GM19372 (cell line): ENCODE data around the gene KDM8.
"Not testable (repeated sequence)": the region's sequence is repeated elsewhere in the genome, so short reads cannot be mapped to it uniquely, and the experiment has no call there.

Experiments used
- ATAC-seq: cut with Tn5 transposase; IDR thresholded peaks from one replicate; pipeline ENCODE4 v1.9.1; 2021; ENCODE audit warnings: mild to moderate bottlenecking, low read depth, moderate library complexity; ENCODE audit not compliant: unreplicated experiment

The KDM8 gene

GRCh38 chr16:27240948-27241531, 37.7 kb downstream of the KDM8 start:
- no peak for ATAC-seq

- no peak for ATAC-seq
These were observed 38.3 kb downstream of the KDM8 start for GRCh38 chr16:27241658-27242057.

GRCh38 chr16:27242398-27242797, 39.1 kb downstream of the KDM8 start:
- no peak for ATAC-seq

- no peak for ATAC-seq
These were observed 39.7 kb downstream of the KDM8 start for GRCh38 chr16:27242868-27243590.

GRCh38 chr16:27243725-27244362, 40.5 kb downstream of the KDM8 start:
- ATAC-seq: no peak

- ATAC-seq: no peak
These were observed 41.0 kb downstream of the KDM8 start for GRCh38 chr16:27244363-27244755.

GRCh38 chr16:27245276-27246172, 42.2 kb downstream of the KDM8 start:
- no peak for ATAC-seq

GRCh38 chr16:27246439-27246838, 43.1 kb downstream of the KDM8 start:
- no peak for ATAC-seq

GRCh38 chr16:27247076-27247475, 43.8 kb downstream of the KDM8 start:
- not testable (repeated sequence) for ATAC-seq

- no peak for ATAC-seq
These were observed 44.7 kb downstream of the KDM8 start for GRCh38 chr16:27248036-27248435.

- not testable (repeated sequence) for ATAC-seq
These were observed 45.6 kb downstream of the KDM8 start for GRCh38 chr16:27248886-27249285.

- ATAC-seq: no peak
These were observed 48.3 kb downstream of the KDM8 start for GRCh38 chr16:27251541-27252205.

GRCh38 chr16:27252206-27252585, 48.9 kb downstream of the KDM8 start:
- ATAC-seq: no peak

- ATAC-seq: no peak
These were observed 50.2 kb downstream of the KDM8 start for GRCh38 chr16:27253526-27253930.

GRCh38 chr16:27254262-27254811, 51.0 kb downstream of the KDM8 start:
- ATAC-seq: peak; percentile 69

GRCh38 chr16:27256861-27257260, 53.5 kb downstream of the KDM8 start:
- no peak for ATAC-seq

GRCh38 chr16:27257271-27257670, 53.9 kb downstream of the KDM8 start:
- ATAC-seq: no peak

- no peak for ATAC-seq
These were observed 55.0 kb downstream of the KDM8 start for GRCh38 chr16:27258241-27258734.

GRCh38 chr16:27259710-27260109, 56.4 kb downstream of the KDM8 start:
- no peak for ATAC-seq

GRCh38 chr16:27262904-27263423, 59.6 kb downstream of the KDM8 start:
- ATAC-seq: not testable (repeated sequence)
